Activated T-cell treated with anti-CD3 and anti-CD28 coated beads, Interleukin-2, amount 50 U/mL, for 4 hours (primary cell): ENCODE measurements around the gene SEMA6B. TPM values are rescaled to one million over a fixed set of nuclear protein-coding genes. Genes with fewer than 3 reads are reported as not detected.

Experiments
- ATAC-seq, 2 donors: fragments of 200-7000 bp; cut with Tn5 transposase; one replicate each; pipeline ENCODE4 v1.10.0; 2021
- DNase-seq: peaks from one replicate; pipeline ENCODE4 v3.0.0-alpha.2; 2020
- H3K27me3 Mint-ChIP-seq: one replicate; pipeline ENCODE4 v1.8.0; 2021; ENCODE audit warnings: low read depth, mixed read lengths
- H3K36me3 Mint-ChIP-seq: one replicate; pipeline ENCODE4 v1.8.0; 2022; ENCODE audit warnings: mixed read lengths; ENCODE audit not compliant: insufficient read depth
- H3K4me1 Mint-ChIP-seq: one replicate; pipeline ENCODE4 v1.8.0; 2021; ENCODE audit warnings: low read depth, mixed read lengths
- H3K4me3 Mint-ChIP-seq: one replicate; pipeline ENCODE4 v1.8.0; 2021; ENCODE audit warnings: mild to moderate bottlenecking, moderate library complexity, mixed read lengths
- H3K9me3 Mint-ChIP-seq: one replicate; pipeline ENCODE4 v1.8.0; 2021; ENCODE audit warnings: mixed read lengths
- total RNA-seq, 3 donors: library from RNA; stranded (reverse); gene quantifications; one replicate each; pipeline ENCODE4 v1.2.1, GENCODE V29; 2021

Gene SEMA6B
- total RNA-seq, 3 donors from 2014 or later: 0.08 to 0.18 (median 0.14) TPM

- no peak for ATAC-seq
- DNase-seq: no peak
- H3K27me3 Mint-ChIP-seq: no peaks in the 10 kb centered on the region
- H3K4me1 Mint-ChIP-seq: no peaks in the 10 kb centered on the region
- H3K9me3 Mint-ChIP-seq: no peaks in the 10 kb centered on the region
- H3K36me3 Mint-ChIP-seq: peaks cover 4% of the 10 kb centered on the region
- H3K4me3 Mint-ChIP-seq: no peak overlapping the region
Observed at GRCh38 chr19:4500841-4501591, 58.5 kb downstream of the SEMA6B start.

- Mint-ChIP-seq H3K36me3 (peaks cover 4% of the 10 kb centered on the region), H3K27me3 (no peaks in the 10 kb centered on the region), H3K9me3 (no peaks in the 10 kb centered on the region), H3K4me3 (no peak overlapping the region), H3K4me1 (no peaks in the 10 kb centered on the region)
- ATAC-seq (no peak), DNase-seq (no peak)
Observed at GRCh38 chr19:4499855-4500254, 59.6 kb downstream of the SEMA6B start.

- Mint-ChIP-seq H3K9me3 (no peaks in the 10 kb centered on the region), H3K4me3 (no peak overlapping the region), H3K36me3 (peaks cover 4% of the 10 kb centered on the region), H3K4me1 (no peaks in the 10 kb centered on the region), H3K27me3 (no peaks in the 10 kb centered on the region)
- ATAC-seq (no peak), DNase-seq (no peak)
Observed at GRCh38 chr19:4499318-4499717, 60.2 kb downstream of the SEMA6B start.

GRCh38 chr19:4498694-4499093 lies 60.8 kb downstream of the SEMA6B start:
- Mint-ChIP-seq H3K27me3 (no peaks in the 10 kb centered on the region), H3K4me3 (no peak overlapping the region), H3K9me3 (no peaks in the 10 kb centered on the region), H3K36me3 (peaks cover 4% of the 10 kb centered on the region), H3K4me1 (no peaks in the 10 kb centered on the region)
- ATAC-seq (no peak), DNase-seq (no peak)

- no peak for DNase-seq
- H3K27me3 Mint-ChIP-seq: no peaks in the 10 kb centered on the region
- H3K4me3 Mint-ChIP-seq: no peak overlapping the region
- H3K4me1 Mint-ChIP-seq: no peaks in the 10 kb centered on the region
- no peaks in the 10 kb centered on the region for H3K9me3 Mint-ChIP-seq
- H3K36me3 Mint-ChIP-seq: peaks cover 4% of the 10 kb centered on the region
- ATAC-seq: no peak
Observed at GRCh38 chr19:4497770-4498389, 61.6 kb downstream of the SEMA6B start.

- Mint-ChIP-seq H3K4me1 (no peaks in the 10 kb centered on the region), H3K4me3 (no peak overlapping the region), H3K27me3 (no peaks in the 10 kb centered on the region), H3K9me3 (no peaks in the 10 kb centered on the region), H3K36me3 (peaks cover 4% of the 10 kb centered on the region)
- DNase-seq: no peak
- no peak for ATAC-seq
Observed at GRCh38 chr19:4496304-4496703, 63.2 kb downstream of the SEMA6B start.

GRCh38 chr19:4495471-4495870 lies 64.0 kb downstream of the SEMA6B start:
- no peak for ATAC-seq
- H3K36me3 Mint-ChIP-seq: peaks cover 2% of the 10 kb centered on the region
- no peak overlapping the region for H3K4me3 Mint-ChIP-seq
- H3K4me1 Mint-ChIP-seq: no peaks in the 10 kb centered on the region
- no peaks in the 10 kb centered on the region for H3K27me3 Mint-ChIP-seq
- H3K9me3 Mint-ChIP-seq: no peaks in the 10 kb centered on the region
- DNase-seq: no peak

- Mint-ChIP-seq H3K4me1 (no peaks in the 10 kb centered on the region), H3K9me3 (no peaks in the 10 kb centered on the region), H3K4me3 (no peak overlapping the region), H3K36me3 (peaks cover 8% of the 10 kb centered on the region), H3K27me3 (no peaks in the 10 kb centered on the region)
- no peak for ATAC-seq
- DNase-seq: no peak
Observed at GRCh38 chr19:4494691-4495064, 64.8 kb downstream of the SEMA6B start.

- DNase-seq (no peak), ATAC-seq (no peak)
- Mint-ChIP-seq H3K4me3 (no peak overlapping the region), H3K4me1 (no peaks in the 10 kb centered on the region), H3K36me3 (peaks cover 8% of the 10 kb centered on the region), H3K27me3 (no peaks in the 10 kb centered on the region), H3K9me3 (no peaks in the 10 kb centered on the region)
Observed at GRCh38 chr19:4493929-4494690, 65.4 kb downstream of the SEMA6B start.

- no peaks in the 10 kb centered on the region for H3K4me1 Mint-ChIP-seq
- no peak for ATAC-seq
- peaks cover 11% of the 10 kb centered on the region for H3K36me3 Mint-ChIP-seq
- H3K9me3 Mint-ChIP-seq: no peaks in the 10 kb centered on the region
- no peaks in the 10 kb centered on the region for H3K27me3 Mint-ChIP-seq
- DNase-seq: no peak
- no peak overlapping the region for H3K4me3 Mint-ChIP-seq
Observed at GRCh38 chr19:4493104-4493928, 66.2 kb downstream of the SEMA6B start.

Other genes starting within 250 kb of the SEMA6B start
- gene STAP2, start 220.9 kb downstream of the SEMA6B start, total RNA-seq: 10 to 100 TPM; 11.1 to 13.2 (median 12.8) TPM
- 10 to 100 TPM; 16.0 to 18.6 (median 18.1) TPM for gene MPND, start 216.1 kb downstream of the SEMA6B start, total RNA-seq
- gene SH3GL1, start 159.1 kb downstream of the SEMA6B start, total RNA-seq: 10 to 100 TPM; 50.8 to 52.6 (median 52.2) TPM
- gene CHAF1A, start 157.0 kb downstream of the SEMA6B start, total RNA-seq: 10 to 100 TPM; 59.1 to 81.0 (median 64.3) TPM
- 10 to 100 TPM; 57.2 to 73.1 (median 70.7) TPM for gene UBXN6, start 101.9 kb downstream of the SEMA6B start, total RNA-seq
- 10 to 100 TPM; 38.9 to 41.8 (median 40.7) TPM for gene HDGFL2, start 87.4 kb downstream of the SEMA6B start, total RNA-seq
- under 1 TPM in 1 of 3 donors, not detected in 2; 0.03 TPM for gene PLIN4, start 41.2 kb downstream of the SEMA6B start, total RNA-seq
- gene PLIN5, start 24.5 kb downstream of the SEMA6B start, total RNA-seq: under 1 TPM in 1 of 3 donors, not detected in 2; 0.10 TPM
- gene LRG1, start 19.6 kb downstream of the SEMA6B start, total RNA-seq: under 1 TPM; 0.08 to 0.24 (median 0.15) TPM
- 1 to 10 TPM; 3.2 to 4.0 (median 3.9) TPM for gene TNFAIP8L1, start 79.8 kb upstream of the SEMA6B start, total RNA-seq
- 100 to 1,000 TPM; 129 to 150 (median 134) TPM for gene MYDGF, start 110.7 kb upstream of the SEMA6B start, total RNA-seq
- gene DPP9, start 164.2 kb upstream of the SEMA6B start, total RNA-seq: 100 to 1,000 TPM; 112 to 126 (median 120) TPM
- 10 to 100 TPM; 31.8 to 35.8 (median 34.7) TPM for gene FEM1A, start 232.1 kb upstream of the SEMA6B start, total RNA-seq